22Rv1 (cell line): ENCODE results near the gene ZNF837.

Experiments
- H3K27ac ChIP-seq: fragments of 450-650 bp; 2 replicates; pipeline ENCODE4 v1.5.1; 2017
- ZFX ChIP-seq: fragments of 450-650 bp; IDR thresholded peaks from 2 replicates; pipeline ENCODE4 v1.6.1; 2017; ENCODE audit warnings: antibody characterized with exemption, borderline replicate concordance
- TF ChIP-seq, protein P1 (sequence below): fragments of 450-650 bp; IDR thresholded peaks from 2 replicates; pipeline ENCODE4 v1.5.1; 2017; ENCODE audit warnings: mild to moderate bottlenecking

The ZNF837 gene

DNA sequence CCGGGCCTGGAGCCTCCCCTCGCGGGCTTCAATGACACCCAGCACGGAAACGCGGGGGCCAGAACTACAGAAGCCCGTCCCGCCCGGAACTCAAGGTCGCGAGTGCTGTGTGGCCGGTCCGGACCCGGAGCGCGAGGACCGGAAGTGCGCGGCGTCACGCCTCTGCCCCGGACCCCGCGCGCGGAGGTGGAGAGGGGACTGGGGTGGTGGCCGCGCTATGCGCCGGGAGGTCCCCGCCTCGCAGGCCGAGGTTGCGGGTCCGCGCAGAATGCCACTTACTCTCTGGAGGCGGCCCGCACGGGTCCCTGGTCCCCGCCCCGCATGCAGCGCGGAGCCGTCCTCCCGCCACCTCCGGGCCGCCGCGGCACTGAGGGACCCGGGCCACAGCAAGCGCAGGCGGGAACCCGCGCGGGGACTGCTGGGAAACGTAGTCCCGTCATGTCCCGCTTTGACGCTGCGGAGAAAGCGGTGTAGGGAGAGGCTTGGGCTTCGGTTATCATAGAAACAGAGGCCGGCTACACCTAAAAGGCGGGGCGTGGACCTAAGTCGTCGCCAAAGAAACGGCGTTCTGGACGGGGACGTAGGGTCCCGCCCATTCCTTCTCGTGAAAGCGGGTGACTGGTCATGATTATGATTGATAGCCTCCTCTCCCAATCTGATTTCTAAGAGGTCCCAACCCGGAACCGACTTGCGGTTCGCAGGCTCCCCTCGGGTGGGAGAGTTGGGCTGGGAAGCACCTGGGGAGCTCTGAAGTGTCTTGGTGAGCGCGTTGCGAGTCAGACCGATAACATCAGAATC, at the start of gene ZNF837:
Gene ZNF837, minus strand, starts transcription at position 369 of the 798 bp plus-strand sequence. CDS start 11,698 bp downstream, outside the sequence.
- no peak for TF ChIP-seq ZFX
- TF ChIP-seq, protein P1, sequence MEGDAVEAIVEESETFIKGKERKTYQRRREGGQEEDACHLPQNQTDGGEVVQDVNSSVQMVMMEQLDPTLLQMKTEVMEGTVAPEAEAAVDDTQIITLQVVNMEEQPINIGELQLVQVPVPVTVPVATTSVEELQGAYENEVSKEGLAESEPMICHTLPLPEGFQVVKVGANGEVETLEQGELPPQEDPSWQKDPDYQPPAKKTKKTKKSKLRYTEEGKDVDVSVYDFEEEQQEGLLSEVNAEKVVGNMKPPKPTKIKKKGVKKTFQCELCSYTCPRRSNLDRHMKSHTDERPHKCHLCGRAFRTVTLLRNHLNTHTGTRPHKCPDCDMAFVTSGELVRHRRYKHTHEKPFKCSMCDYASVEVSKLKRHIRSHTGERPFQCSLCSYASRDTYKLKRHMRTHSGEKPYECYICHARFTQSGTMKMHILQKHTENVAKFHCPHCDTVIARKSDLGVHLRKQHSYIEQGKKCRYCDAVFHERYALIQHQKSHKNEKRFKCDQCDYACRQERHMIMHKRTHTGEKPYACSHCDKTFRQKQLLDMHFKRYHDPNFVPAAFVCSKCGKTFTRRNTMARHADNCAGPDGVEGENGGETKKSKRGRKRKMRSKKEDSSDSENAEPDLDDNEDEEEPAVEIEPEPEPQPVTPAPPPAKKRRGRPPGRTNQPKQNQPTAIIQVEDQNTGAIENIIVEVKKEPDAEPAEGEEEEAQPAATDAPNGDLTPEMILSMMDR = no peak
- H3K27ac ChIP-seq = peak within 1 kb of the TSS; percentile 88

DNA sequence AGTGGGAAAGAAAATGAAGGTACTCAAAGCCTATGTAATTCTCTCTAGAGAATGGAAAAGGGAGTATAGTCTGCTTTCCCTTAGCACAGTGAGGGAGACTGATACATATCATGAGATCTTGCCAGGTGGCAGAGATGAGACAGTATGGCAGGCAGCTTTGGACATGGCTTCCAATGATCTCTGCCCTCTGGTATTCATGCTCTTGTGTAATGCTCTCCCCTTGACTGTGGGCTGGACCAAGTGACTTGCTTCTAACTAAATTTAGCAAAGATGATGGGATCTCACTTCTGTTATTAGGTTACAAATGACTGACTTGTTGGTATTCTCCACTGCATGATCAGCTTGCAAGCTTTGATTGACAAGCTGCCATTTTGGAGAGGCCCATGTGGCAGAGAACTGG, 48.9 kb upstream of the ZNF837 start:
- H3K27ac ChIP-seq = no peak overlapping the region
- no peak for TF ChIP-seq ZFX
- TF ChIP-seq, protein P1 = no peak

DNA sequence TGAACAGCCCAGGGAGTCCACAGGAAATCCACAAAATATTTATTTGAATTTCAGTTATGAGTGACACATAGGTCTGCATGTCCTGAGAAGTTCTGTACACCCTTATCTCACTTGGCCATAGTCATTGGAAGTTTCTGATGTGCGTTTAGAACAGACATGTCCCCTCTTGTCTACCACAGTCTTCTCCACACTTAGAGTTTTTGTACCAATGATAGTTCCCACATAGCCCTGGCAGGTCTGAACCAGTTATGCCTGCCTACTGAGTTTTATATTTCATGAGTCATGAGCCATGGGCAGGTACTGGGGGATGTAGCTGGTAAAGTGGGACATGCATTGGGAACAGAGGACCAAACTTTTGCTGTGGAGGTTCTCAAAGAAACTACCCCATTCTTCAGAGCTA, 47.8 kb upstream of the ZNF837 start:
- TF ChIP-seq, protein P1 = no peak
- TF ChIP-seq ZFX = no peak
- H3K27ac ChIP-seq = no peak overlapping the region

DNA sequence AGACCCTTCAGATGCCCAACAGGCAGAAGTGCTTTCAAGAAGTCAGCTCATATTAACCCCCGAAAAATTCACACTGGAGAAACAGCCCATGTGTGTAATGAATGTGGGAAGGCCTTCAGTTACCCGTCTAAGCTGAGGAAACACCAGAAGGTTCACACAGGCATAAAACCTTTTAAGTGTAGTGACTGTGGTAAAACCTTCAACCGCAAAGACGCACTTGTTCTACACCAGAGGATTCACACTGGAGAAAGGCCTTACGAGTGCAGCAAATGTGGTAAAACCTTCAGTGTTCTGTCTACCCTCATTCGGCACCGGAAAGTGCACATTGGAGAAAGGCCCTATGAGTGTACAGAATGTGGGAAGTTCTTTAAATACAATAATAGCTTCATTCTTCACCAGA, 36.2 kb upstream of the ZNF837 start:
- H3K27ac ChIP-seq = no peak overlapping the region
- no peak for TF ChIP-seq ZFX
- TF ChIP-seq, protein P1 = no peak

DNA sequence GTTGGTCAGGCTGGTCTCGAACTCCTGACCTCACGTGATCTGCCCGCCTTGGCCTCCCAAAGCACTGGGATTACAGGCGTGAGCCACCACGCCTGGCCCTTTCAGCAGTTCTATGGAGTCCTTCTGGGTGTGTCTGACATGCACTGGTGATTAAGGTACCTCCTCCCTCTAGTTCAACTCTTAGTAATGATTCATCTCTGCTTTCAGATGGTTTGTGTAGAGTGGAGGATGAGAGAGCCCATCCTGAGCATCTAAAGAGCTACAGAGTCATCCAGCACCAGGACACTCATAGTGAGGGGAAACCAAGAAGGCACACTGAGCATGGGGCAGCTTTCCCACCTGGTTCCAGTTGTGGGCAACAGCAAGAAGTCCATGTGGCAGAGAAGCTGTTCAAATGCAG, 35.8 kb upstream of the ZNF837 start:
- TF ChIP-seq, protein P1 = no peak
- no peak for TF ChIP-seq ZFX
- H3K27ac ChIP-seq = no peak overlapping the region

DNA sequence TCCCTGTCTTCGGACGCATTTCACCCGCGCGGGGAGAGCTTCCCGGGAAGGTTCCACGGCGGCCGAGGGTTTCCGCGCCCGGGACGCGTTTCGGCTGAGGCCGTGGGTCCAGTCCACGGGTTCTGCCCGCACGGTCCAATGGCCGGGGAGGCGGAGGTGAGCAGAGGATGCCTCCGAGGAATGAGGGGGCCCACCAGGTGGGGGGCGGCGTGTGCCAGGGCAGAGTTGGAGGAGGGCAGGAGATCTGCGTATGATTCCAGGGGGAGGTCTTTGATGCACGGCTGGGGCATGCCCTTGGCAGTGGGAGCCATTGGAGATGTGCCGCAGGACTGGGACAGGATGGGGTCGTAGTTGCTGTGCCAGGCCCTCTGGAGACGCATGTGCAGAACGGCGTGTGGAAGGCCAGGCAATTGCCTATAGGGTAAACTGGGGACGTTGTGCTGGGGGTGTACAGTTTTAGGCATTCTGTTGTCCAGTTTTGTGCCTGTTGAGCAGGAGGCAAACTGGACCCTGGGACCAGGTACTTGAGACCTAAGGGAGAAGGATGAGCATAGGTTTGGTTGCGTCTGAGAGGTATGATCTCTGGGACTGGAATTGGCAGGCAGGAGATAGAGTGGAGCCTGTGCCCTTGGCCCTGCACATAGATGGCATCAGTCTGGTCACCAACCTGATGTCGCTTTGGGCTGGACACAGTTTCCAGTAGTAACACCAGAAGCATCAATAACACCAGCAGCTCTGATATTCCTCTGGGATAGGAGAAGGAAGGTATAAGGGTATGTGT, 28.4 kb upstream of the ZNF837 start:
- TF ChIP-seq, protein P1 = no peak
- TF ChIP-seq ZFX = no peak
- H3K27ac ChIP-seq = peak overlapping the region; percentile 85
